SJCRH30 (cell line): ENCODE results near the gene MPPE1. TPM values are rescaled to one million over a fixed set of nuclear protein-coding genes. Genes with fewer than 3 reads are reported as not detected.

Experiments used
- DNase-seq, 2 experiments: peaks; one replicate each; pipeline ENCODE4 v3.0.0-alpha.2; 2015 to 2020
- H3K27ac ChIP-seq: fragments of 250-450 bp; sonication (Bioruptor Pico); 2 replicates; pipeline ENCODE4 v1.5.1; 2020; ENCODE audit warnings: mild to moderate bottlenecking, moderate library complexity
- H3K27me3 ChIP-seq: fragments of 250-450 bp; sonication (Bioruptor Pico); 2 replicates; pipeline ENCODE4 v1.5.1; 2020; ENCODE audit warnings: mild to moderate bottlenecking, moderate library complexity
- H3K36me3 ChIP-seq: fragments of 250-450 bp; sonication (Bioruptor Pico); 2 replicates; pipeline ENCODE4 v1.5.1; 2020; ENCODE audit warnings: mild to moderate bottlenecking, moderate library complexity
- H3K4me1 ChIP-seq: fragments of 250-450 bp; sonication (Bioruptor Pico); 2 replicates; pipeline ENCODE4 v1.5.1; 2020; ENCODE audit warnings: mild to moderate bottlenecking, moderate library complexity
- H3K4me3 ChIP-seq: fragments of 250-450 bp; sonication (Bioruptor Pico); 2 replicates; pipeline ENCODE4 v1.5.1; 2020; ENCODE audit warnings: mild to moderate bottlenecking, moderate library complexity
- H3K9me3 ChIP-seq: fragments of 250-450 bp; sonication (Bioruptor Pico); replicated peaks from 2 replicates; pipeline ENCODE4 v1.5.1; 2020; ENCODE audit warnings: mild to moderate bottlenecking, moderate library complexity
- total RNA-seq: library from RNA; depleted of rRNA; stranded (reverse); fragments of >200 nt; shearing (Covaris generic); gene quantifications from 2 replicates; pipeline ENCODE4 v1.2.3, GENCODE V29; 2014; rRNA removed

The MPPE1 gene
- total RNA-seq, 1 experiment from 2014 or later, result 14.7 TPM

DNA sequence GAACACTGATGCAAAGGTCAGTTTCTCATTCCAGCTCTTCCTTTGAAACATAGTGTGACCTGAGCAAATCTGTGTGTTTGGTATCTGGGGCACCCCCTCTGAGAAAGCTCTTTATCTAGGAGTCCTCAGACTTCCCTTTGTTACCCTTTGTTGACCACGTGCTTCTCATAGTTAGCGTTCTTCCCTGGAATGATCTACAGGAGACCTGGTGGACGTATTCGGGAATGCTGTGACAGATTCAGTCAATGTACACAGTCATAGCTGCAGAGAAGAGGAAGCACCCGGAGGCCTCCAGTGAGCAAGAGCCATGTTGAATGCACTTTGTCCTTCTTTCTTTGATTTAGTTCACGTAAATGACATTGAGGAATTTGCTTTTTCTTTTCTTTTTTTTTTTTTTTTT lies 67.6 kb downstream of the MPPE1 start:
- Histone ChIP-seq H3K36me3 (no peaks in the 10 kb centered on the region), H3K27me3 (no peaks in the 10 kb centered on the region), H3K9me3 (no peaks in the 10 kb centered on the region), H3K27ac (no peak overlapping the region), H3K4me3 (no peak overlapping the region), H3K4me1 (peaks cover 5% of the 10 kb centered on the region)
- DNase-seq, result no peak

DNA sequence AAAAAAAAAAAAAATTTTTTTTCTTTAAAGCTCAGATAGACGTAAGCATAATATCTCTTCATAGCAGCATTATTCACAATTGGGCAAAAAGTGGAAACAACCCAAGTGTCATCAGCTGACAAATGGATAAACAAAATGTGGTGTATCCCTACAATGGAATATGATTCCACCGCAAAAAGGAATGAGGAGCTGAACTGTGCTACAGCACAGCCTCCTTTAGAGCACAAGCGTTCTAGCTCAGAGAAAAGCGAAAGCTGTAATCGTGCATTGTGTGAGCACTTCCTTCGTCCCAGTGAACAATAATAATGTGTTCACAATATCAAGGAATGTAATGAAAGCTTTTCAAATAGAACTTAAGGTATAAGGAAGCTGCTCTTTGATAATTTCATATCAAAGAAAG lies 68.6 kb downstream of the MPPE1 start:
- no peak for DNase-seq
- Histone ChIP-seq H3K4me1 (peaks cover 5% of the 10 kb centered on the region), H3K4me3 (no peak overlapping the region), H3K27me3 (no peaks in the 10 kb centered on the region), H3K9me3 (no peaks in the 10 kb centered on the region), H3K36me3 (no peaks in the 10 kb centered on the region), H3K27ac (no peak overlapping the region)

DNA sequence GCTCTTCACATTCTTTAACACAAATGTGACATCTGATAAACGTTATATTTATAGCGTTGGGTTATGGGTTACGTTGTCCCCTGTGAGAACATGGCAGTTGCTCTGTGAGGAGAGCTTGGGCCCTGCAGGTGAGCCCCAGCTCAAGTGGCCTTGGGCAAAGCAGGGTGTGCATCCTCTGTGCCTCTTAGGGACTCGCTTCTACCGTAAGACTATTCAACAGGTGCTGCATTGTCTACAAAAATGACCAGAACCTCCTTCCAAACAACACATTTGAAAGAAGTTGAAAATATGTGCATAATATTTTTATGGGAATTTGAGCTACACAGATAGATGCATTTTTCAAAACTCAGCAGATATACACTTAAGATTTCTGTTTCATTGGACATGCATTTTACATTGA lies 73.3 kb downstream of the MPPE1 start:
- Histone ChIP-seq H3K27ac (no peak overlapping the region), H3K27me3 (no peaks in the 10 kb centered on the region), H3K4me1 (no peaks in the 10 kb centered on the region), H3K36me3 (no peaks in the 10 kb centered on the region), H3K4me3 (no peak overlapping the region), H3K9me3 (no peaks in the 10 kb centered on the region)
- no peak for DNase-seq

Other genes starting within 250 kb of the MPPE1 start
- 2.6 and 2.9 TPM in 2 replicates for gene GNAL, start 219.1 kb downstream of the MPPE1 start, total RNA-seq
- 18.1 and 19.5 TPM in 2 replicates for gene CHMP1B, start 56.9 kb downstream of the MPPE1 start, total RNA-seq
- gene IMPA2, start 73.2 kb upstream of the MPPE1 start, total RNA-seq, result 35.8 and 36.6 TPM in 2 replicates
- not detected in 2 replicates for gene ANKRD62, start 185.5 kb upstream of the MPPE1 start, total RNA-seq